Right lobe of liver (tissue), 4 donors: ENCODE results near the gene TNFRSF6B.

Experiments used
- CTCF ChIP-seq, 4 donors: fragments of 200-600 bp in 3 of 4; fragments of 450-650 bp in 1 of 4; IDR thresholded peaks; one replicate each; pipeline versions ENCODE4 v1.5.1 to v1.8.0; 2016 to 2022; ENCODE audit warnings: antibody characterized with exemption in 4 of 4, mild to moderate bottlenecking in 2 of 4
- POLR2A ChIP-seq: fragments of 450-650 bp; IDR thresholded peaks from one replicate; pipeline ENCODE4 v1.6.1; 2017; ENCODE audit warnings: antibody characterized with exemption, mild to moderate bottlenecking
- donor health status: DM: no; HTN: no; CAD: no.
- donor health status: DM: no; HTN: no; CAD: no.
- donor health status: DM: no; HTN: yes; CAD: no.

- no peak for TF ChIP-seq CTCF (IDR thresholded peaks at IDR 0.05)
- TF ChIP-seq POLR2A: no peak
Measured at GRCh38 chr20:63673951-63674350, 22.5 kb upstream of the TNFRSF6B start.
